GM12878 (cell line): ENCODE results near the gene ZNF385A. TPM values are rescaled to one million over a fixed set of nuclear protein-coding genes. Genes with fewer than 3 reads are reported as not detected.

Experiments
- CREM ChIP-seq: IDR thresholded peaks from 2 replicates; pipeline ENCODE4 v1.6.1; 2014; ENCODE audit warnings: antibody characterized with exemption, low read depth
- GABPA ChIP-seq: IDR thresholded peaks from 2 replicates; pipeline ENCODE4 v1.6.1; 2014; ENCODE audit warnings: antibody characterized with exemption, low read depth, mild to moderate bottlenecking, inconsistent platforms
- MTA3 ChIP-seq: IDR thresholded peaks from 2 replicates; pipeline ENCODE4 v1.6.1; 2012; ENCODE audit warnings: low read length, inconsistent platforms, borderline replicate concordance
- MYC ChIP-seq: IDR thresholded peaks from 2 replicates; pipeline ENCODE4 v1.6.1; 2011; ENCODE audit warnings: mild to moderate bottlenecking, low read length, moderate library complexity, inconsistent platforms; ENCODE audit not compliant: insufficient read depth, insufficient replicate concordance, insufficient read length, severe bottlenecking
- NFYB ChIP-seq: IDR thresholded peaks from 2 replicates; pipeline ENCODE4 v1.6.1; 2011; ENCODE audit warnings: low read depth, mild to moderate bottlenecking, low read length, improper control_type of control experiment, moderate library complexity; ENCODE audit not compliant: insufficient read depth
- RUNX3 ChIP-seq: IDR thresholded peaks from 2 replicates; pipeline ENCODE4 v1.6.1; 2012; ENCODE audit warnings: low read length, inconsistent platforms
- SIN3A ChIP-seq: IDR thresholded peaks from 2 replicates; pipeline ENCODE4 v1.6.1; 2012; ENCODE audit warnings: low read depth, low read length, improper control_type of control experiment
- SREBF2 ChIP-seq: IDR thresholded peaks from 2 replicates; pipeline ENCODE4 v1.6.1; 2012; ENCODE audit warnings: mild to moderate bottlenecking, low read length
- ZZZ3 ChIP-seq: IDR thresholded peaks from 2 replicates; pipeline ENCODE4 v1.6.1; 2011; ENCODE audit warnings: low read depth; ENCODE audit not compliant: control insufficient read depth, insufficient read length
- polyA plus RNA-seq, 11 experiments: library from polyadenylated mRNA; depleted of rRNA in 4 of 11; unstranded in 6 of 11; stranded (reverse) in 5 of 11; fragments of >200 nt; fragmentation: Nextera tagmentation in 4 of 11; fragmentation: Illumina TruSeq in 1 of 11; extraction: Ambion mirVana in 4 of 11; extraction: Trizol in 1 of 11; gene quantifications; 1 replicate in 1 of 11; 2 replicates in 10 of 11; pipeline versions ENCODE4 v1.2.1 to v1.2.3, GENCODE V29; 2011 to 2016; ENCODE audit warnings: inconsistent platforms in 2 of 11, missing spikeins in 2 of 11, low read depth in 1 of 11
- total RNA-seq, 4 experiments: library from RNA; depleted of rRNA in 3 of 4; stranded (reverse); fragments of >200 nt in 3 of 4; fragmentation: Illumina TruSeq in 1 of 4; extraction: Trizol in 1 of 4; gene quantifications; 2 replicates each; pipeline versions ENCODE4 v1.2.1 to v1.2.3, GENCODE V29; 2013 to 2021
- TF ChIP-seq, protein P1 (sequence below): fragments of 450-650 bp; IDR thresholded peaks from 2 replicates; pipeline ENCODE4 v1.6.1; 2016; ENCODE audit warnings: mild to moderate bottlenecking, moderate library complexity, borderline replicate concordance

Gene ZNF385A
- total and polyA plus RNA-seq, 10 of the 15 experiments (the other 5 are each of a cell fraction or from before 2014, with no cell fraction given) = 0.26 to 26.1 (median 4.9) TPM

GRCh38 chr12:54358191-54358944, 26.2 kb downstream of the ZNF385A start (continued):
- TF ChIP-seq, protein P1, sequence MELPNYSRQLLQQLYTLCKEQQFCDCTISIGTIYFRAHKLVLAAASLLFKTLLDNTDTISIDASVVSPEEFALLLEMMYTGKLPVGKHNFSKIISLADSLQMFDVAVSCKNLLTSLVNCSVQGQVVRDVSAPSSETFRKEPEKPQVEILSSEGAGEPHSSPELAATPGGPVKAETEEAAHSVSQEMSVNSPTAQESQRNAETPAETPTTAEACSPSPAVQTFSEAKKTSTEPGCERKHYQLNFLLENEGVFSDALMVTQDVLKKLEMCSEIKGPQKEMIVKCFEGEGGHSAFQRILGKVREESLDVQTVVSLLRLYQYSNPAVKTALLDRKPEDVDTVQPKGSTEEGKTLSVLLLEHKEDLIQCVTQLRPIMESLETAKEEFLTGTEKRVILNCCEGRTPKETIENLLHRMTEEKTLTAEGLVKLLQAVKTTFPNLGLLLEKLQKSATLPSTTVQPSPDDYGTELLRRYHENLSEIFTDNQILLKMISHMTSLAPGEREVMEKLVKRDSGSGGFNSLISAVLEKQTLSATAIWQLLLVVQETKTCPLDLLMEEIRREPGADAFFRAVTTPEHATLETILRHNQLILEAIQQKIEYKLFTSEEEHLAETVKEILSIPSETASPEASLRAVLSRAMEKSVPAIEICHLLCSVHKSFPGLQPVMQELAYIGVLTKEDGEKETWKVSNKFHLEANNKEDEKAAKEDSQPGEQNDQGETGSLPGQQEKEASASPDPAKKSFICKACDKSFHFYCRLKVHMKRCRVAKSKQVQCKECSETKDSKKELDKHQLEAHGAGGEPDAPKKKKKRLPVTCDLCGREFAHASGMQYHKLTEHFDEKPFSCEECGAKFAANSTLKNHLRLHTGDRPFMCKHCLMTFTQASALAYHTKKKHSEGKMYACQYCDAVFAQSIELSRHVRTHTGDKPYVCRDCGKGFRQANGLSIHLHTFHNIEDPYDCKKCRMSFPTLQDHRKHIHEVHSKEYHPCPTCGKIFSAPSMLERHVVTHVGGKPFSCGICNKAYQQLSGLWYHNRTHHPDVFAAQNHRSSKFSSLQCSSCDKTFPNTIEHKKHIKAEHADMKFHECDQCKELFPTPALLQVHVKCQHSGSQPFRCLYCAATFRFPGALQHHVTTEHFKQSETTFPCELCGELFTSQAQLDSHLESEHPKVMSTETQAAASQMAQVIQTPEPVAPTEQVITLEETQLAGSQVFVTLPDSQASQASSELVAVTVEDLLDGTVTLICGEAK = 0 out of 2 replicates have a peak, but pooled peaks have one; percentile 21
- TF ChIP-seq ZZZ3 (no peak), SREBF2 (no peak), SIN3A (no peak), GABPA (no peak), MYC (no peak), CREM (no peak), RUNX3 (peak; percentile 4; the same call in 1 of the 2 replicates), MTA3 (no peak), NFYB (peak; percentile 63; the same call in 1 of the 2 replicates)
